Activated CD4-positive, alpha-beta T cell treated with anti-CD3 and anti-CD28 coated beads, Interleukin-2, amount 50 U/mL, for 16 hours (primary cell): Measurements from ENCODE around the gene DENND5A.
A peak's percentile ranks its signal among the peaks of the same experiment; 100 is the strongest.
"Not testable (repeated sequence)": the region's sequence is repeated elsewhere in the genome, so short reads cannot be mapped to it uniquely, and the experiment has no call there.

Experiments used
- DNase-seq: peaks from one replicate; pipeline ENCODE4 v3.0.0-alpha.2; 2020

Gene DENND5A

DNA sequence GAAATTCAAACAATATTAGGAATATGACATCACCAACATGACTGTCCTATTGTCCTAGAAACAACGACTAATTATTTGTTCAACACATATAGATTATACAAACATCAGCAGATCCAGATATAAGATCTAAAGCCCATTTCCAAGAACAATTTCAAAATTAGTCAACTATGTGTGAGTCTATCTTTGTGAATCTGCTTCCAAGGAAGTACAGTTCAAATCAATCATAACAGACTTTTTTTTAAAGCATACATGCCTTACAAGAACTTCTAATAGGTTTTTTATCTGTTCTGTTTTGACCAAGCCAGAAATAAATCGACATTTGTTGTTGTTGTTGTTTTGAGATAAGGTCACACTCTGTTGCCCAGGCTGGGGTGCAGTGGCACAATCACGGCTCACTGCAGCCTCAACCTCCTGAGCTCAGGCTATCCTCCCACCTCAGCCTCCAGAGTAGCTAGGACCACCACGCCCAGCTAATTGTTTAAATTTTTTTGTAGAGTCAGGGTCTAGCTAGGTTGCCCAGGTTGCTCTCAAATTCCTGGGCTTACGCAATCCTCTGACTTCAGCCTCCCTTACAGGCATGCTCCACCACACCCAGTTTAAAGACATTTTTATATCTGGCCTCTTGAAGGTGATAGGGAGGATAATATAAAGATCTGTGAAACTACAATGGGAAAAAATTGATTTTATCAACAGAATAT, 54.8 kb downstream of the DENND5A start:
- DNase-seq, result peak; percentile 47

- DNase-seq, result peak; percentile 12
These were observed 55.5 kb downstream of the DENND5A start for GRCh38 chr11:9209604-9210003.

- DNase-seq, result peak; percentile 21
These were observed 56.2 kb downstream of the DENND5A start for GRCh38 chr11:9208726-9209501.

DNA sequence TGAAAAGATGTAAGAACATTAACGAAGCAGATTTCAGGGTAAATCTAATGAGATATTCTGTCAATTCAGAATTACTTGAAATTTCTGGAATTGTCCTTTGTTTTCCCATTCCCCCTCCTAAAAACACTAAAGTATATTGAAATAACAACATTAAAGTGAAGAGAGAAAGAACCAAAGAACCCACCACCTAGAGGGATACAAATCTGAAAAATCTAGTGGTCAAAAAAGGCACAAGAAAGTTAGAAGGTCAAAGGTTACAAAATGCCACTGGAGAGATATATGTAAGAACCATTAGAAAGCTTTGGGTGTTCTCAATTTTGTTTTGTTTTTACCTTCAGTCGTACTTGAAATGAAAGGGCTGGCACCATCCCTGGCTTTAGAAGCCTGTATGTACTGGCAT, 57.9 kb downstream of the DENND5A start:
- DNase-seq, result no peak

DNA sequence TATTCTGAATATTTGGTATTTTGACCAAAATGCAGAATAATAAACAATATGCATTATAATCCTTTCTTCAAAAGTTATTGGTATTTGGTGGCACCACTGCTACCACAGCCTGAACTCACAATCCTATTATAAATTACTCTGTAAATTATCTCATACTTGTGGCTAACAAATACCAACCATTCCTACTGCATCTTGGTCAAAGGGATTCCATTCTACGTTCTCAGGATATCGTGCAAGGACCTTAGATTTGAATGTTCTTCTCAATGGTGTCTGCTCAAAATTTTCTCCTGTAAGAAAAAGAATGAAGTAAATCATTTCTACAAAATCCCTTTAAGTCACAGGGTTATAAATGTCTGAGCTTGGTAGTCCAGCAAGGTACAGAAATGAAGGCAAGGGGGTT, 58.7 kb downstream of the DENND5A start:
- DNase-seq, result no peak

- no peak for DNase-seq
These were observed 61.3 kb downstream of the DENND5A start for GRCh38 chr11:9203691-9204311.

DNA sequence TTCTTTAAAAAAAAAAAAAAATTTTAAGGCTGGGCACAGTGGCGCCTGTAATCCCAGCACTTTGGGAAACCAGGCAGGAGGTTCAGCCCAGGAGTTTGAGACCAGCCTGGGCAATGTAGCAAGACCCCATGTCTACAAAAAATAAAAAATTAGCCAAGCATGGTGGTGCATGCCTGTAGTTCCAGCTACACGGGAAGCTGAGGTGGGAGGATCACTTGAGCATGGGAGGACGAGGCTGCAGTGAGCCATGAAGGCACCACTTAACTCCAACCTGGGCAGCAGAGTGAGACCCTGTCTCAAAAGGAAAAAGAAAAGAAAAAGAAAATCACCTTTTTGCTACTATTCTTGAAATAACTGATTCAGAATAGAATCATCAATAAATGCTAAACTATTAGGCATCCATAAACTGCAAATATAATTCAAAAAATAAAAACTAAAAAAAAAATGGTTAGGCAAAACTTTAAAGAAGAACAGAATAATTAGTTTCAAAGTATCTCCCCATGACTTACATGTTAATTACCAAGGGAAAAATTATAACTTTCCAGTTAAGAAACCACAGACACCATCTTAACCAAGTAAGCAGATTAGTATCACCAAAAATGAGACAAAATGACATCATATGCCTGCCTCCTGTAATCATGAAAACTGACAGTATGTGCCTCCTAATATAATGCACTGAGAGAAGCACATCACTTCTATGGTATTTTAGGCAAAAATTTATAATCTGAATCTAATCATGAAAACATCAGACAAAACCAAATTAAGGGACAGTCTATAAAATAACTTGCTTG, 63.6 kb downstream of the DENND5A start:
- peak; percentile 43 for DNase-seq

DNA sequence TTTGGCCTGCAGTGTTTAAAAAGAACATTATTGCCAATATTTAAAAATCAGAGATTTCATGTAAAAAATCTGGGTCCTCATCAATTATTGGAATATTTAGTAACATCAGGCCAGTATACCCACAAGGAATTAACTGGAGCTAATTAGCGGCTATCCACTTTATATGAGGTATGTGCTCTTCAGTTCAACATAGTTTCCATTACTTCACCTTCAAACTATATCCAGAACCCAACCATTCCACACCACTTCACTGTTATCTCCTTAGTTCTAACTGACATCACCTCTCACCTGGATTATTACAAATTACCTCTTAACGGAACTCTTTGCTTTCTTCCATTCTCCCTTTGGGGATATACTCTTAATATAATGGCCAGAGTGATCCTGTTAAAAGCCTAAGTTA, 64.7 kb downstream of the DENND5A start:
- no peak for DNase-seq

DNA sequence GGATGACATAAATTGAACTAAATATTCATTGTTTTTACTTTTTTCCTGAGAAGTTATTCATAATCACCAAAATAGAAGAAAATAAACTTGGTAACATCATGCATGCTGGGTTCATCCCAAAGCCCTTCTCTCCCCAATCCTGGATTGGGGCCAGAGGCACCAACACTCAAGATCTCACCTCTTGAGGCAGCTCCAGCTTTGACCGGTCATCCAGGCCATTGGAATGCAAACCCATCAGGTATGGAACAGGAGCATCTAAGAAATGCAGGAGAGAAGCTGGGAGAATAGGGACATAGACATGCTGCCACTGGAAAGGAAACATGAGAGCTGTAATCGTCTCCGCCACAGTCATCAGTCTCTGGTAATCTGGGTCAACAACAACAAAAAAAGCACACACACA, 71.8 kb downstream of the DENND5A start:
- no peak for DNase-seq

DNA sequence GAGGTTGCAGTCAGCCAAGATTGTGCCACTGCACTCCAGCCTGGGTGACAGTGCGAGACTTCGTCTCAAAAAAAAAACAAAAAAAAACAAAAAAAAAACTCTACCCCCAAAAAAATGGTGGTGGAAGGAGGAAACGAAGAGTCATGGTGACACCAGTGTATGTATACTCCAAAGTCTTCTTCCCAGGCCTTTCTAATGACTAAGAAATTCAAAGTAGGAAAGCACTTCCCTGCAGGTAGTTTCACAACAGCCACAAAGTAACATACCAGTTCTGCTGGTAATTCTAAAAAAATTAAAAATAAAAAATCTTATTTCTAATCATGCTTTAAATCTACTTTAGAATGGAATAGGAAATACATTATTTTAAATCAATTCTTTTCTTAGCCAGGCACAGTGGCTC, 72.6 kb downstream of the DENND5A start:
- no peak for DNase-seq

- DNase-seq, result not testable (repeated sequence)
These were observed 74.7 kb downstream of the DENND5A start for GRCh38 chr11:9190326-9191016.

- DNase-seq, result not testable (repeated sequence)
These were observed 76.3 kb downstream of the DENND5A start for GRCh38 chr11:9188860-9189259.

DNA sequence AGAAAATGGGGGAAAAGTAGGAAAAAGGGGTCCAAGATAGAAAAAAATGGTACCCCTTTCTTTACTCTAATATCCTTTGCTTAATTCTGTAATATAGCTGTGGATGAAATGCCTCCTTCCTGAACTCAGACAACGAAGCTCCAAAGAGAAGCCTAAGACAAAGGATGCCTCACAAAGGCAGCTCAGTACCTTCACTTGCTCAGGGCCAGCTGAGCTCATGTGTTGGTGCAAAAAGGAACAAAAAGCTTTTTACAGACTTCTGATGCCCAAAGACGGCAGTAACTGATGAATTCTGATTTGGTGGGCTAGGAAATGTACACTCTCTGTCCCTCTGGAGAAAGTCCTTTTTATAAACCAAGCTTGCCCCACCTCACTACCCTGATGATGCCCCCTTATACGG, 77.5 kb downstream of the DENND5A start:
- DNase-seq, result no peak

DNA sequence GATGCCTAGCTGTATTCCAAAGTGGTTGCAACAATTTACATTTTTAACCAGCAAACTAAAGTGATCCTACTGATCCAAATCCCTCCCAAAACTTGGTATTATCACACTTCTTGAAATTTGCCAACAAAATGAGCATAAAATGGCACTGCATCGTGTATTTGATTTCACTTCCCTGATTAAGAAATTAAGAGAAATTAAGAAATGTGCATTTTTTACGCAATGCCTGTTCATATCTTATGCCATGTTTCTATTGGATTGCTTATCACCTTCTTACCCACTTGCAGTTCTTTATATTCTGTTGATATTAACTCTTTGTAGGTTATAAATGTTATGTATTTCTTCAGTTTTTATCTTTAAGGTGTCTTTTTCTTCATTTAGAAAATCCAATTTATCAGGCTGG, 80.6 kb downstream of the DENND5A start:
- no peak for DNase-seq

GRCh38 chr11:9182180-9182871, 82.8 kb downstream of the DENND5A start:
- no peak for DNase-seq

GRCh38 chr11:9180784-9181183, 84.4 kb downstream of the DENND5A start:
- no peak for DNase-seq

- DNase-seq, result no peak
These were observed 86.0 kb downstream of the DENND5A start for GRCh38 chr11:9179141-9179540.

DNA sequence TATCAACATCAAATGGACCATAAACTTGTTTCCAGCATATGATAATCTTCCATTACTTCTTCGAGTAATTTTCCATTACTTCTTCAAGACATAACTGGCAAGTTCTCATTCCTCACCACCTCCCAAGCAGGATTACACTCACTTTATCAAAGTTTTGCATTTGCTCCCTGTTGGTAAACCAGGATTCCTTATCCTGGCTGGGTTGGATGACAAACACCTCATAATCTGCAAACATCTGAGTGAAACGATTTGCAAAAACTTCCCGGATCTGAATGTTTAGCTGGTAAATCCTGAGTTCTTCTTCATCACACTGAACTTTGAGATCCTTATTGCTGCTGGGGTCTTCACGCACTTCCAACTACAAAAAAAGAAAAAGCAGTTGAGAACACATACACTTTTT, 86.4 kb downstream of the DENND5A start:
- no peak for DNase-seq

GRCh38 chr11:9177438-9178091, 87.6 kb downstream of the DENND5A start:
- no peak for DNase-seq

DNA sequence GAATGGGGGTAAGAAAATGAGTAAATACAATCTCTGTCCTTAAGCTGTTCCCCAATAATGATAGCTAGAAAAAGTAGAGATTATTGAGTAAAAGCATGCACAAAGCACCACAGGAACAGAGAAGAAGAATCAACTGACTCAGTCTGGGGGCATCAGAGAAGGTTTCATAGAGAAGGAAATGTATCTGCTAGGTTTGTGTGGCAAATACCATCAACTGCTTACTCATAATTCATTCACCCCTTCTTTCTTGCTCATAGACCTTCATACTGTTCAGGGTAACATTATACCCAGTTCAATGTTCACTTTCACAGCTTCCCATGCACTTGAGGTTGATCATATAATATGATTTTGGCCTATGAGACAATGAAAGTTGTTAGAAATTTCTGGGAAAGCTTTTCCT, 88.6 kb downstream of the DENND5A start:
- peak; percentile 2 for DNase-seq

GRCh38 chr11:9176136-9176535, 89.0 kb downstream of the DENND5A start:
- no peak for DNase-seq
